ENCODE measurements around the gene PDK2. TPM values are rescaled to one million over a fixed set of nuclear protein-coding genes. Genes with fewer than 3 reads are reported as not detected.

Gene PDK2
- 10.9 and 11.8 TPM in 2 replicates for total RNA-seq

DNA sequence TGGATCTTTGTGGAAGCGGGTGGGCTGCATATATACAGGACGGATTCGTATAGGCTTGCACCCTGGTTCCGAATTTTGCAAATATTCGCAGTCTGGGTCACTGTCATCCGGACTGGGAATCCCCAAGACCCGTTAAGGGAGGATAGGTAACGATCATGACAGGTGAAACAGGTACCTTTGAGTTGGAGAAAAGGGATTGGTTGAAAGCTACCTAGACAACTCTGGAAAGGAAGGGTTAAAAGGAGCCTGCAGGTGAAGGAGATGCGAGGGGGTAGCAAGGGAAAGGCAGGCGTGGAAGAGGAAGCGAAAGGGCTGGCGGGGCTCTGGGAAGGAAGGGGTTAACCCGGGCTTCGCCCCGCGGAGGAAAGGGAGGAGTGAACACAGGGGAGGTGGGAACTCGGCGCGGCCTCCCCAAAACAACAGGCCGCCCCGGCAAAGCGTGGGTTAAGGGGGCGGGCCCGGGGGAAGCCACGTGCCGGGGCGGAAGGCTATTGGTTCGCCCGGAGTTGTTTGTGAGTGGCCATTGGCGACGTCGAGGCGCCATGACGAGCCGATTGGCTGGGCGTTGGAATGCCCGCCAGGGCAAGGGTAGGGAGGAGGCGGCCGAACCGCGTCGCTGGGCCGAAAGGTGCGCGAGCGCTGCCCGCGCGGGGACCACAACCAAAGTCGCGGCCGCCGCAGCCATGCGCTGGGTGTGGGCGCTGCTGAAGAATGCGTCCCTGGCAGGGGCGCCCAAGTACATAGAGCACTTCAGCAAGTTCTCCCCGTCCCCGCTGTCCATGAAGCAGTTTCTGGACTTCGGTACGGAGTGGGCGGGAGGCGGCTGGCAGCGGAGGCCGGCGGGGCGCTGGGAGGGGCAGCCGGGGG is at the start of gene PDK2:
PDK2 (plus strand) TSS at position 599 of the 867 bp plus-strand sequence; CDS start at position 684, 85 bp downstream.
- H3K27me3 Mint-ChIP-seq: no peaks in the 10 kb centered on the region

DNA sequence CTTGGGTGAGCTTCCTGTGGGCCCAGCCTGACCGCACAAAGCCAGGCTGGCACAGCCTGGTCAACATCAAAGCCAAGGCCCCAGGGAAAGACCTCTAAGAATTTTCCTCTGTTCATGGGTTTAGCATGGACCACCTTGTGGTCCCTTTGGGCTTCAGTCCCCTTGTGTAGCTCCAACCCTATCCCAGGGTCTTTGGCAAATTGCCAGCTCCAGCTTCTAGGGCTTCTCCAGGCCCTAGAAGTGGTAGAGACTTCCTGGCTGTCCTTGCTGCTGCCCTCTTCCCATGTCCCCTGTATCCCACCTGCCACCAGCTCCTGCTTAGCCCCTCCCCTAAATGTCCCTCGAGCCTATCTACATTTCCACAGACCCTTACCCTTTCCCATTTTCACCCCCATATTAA is 49.0 kb upstream of the PDK2 start:
- Mint-ChIP-seq H3K9me3 (no peaks in the 10 kb centered on the region), H3K4me1 (peaks cover 24% of the 10 kb centered on the region), H3K4me3 (no peak overlapping the region), H3K27ac (peak overlapping the region; percentile 25), H3K27me3 (peaks cover 3% of the 10 kb centered on the region), H3K36me3 (ENCODE audit: low read depth) (no peaks in the 10 kb centered on the region)
- intact Hi-C loops (cut with micrococcal nuclease): no loop called here
- no peak for DNase-seq

More for the DNA sequence above, at the start of gene PDK2:
- Mint-ChIP-seq H3K9me3 (no peaks in the 10 kb centered on the region), H3K36me3 (ENCODE audit: low read depth) (peaks cover 2% of the 10 kb centered on the region), H3K4me3 (peak within 1 kb of the TSS; percentile 89), H3K27ac (peak within 1 kb of the TSS; percentile 93), H3K4me1 (peaks cover 24% of the 10 kb centered on the region)
- DNase-seq: peak; percentile 99
- intact Hi-C loops (cut with micrococcal nuclease): loop anchor here (1.0 to 2.0 kb wide), 5 partner anchors 38 to 387 kb away; partner anchors contain the start of gene ITGA3

- Mint-ChIP-seq H3K36me3 (ENCODE audit: low read depth) (no peaks in the 10 kb centered on the region), H3K9me3 (no peaks in the 10 kb centered on the region), H3K4me1 (peaks cover 29% of the 10 kb centered on the region), H3K27me3 (peaks cover 3% of the 10 kb centered on the region), H3K4me3 (no peak overlapping the region), H3K27ac (peak overlapping the region; percentile 25)
- intact Hi-C loops (cut with micrococcal nuclease): no loop called here
- no peak for DNase-seq
These were observed 48.5 kb upstream of the PDK2 start for GRCh38 chr17:50046667-50047066.

- H3K27me3 Mint-ChIP-seq: peaks cover 3% of the 10 kb centered on the region
- no peak for DNase-seq
- no peaks in the 10 kb centered on the region for H3K9me3 Mint-ChIP-seq
- intact Hi-C loops (cut with micrococcal nuclease): no loop called here
- H3K36me3 Mint-ChIP-seq (ENCODE audit: low read depth): no peaks in the 10 kb centered on the region
- peak overlapping the region; percentile 39 for H3K27ac Mint-ChIP-seq
- H3K4me3 Mint-ChIP-seq: no peak overlapping the region
- H3K4me1 Mint-ChIP-seq: peaks cover 33% of the 10 kb centered on the region
These were observed 48.1 kb upstream of the PDK2 start for GRCh38 chr17:50047083-50047482.

DNA sequence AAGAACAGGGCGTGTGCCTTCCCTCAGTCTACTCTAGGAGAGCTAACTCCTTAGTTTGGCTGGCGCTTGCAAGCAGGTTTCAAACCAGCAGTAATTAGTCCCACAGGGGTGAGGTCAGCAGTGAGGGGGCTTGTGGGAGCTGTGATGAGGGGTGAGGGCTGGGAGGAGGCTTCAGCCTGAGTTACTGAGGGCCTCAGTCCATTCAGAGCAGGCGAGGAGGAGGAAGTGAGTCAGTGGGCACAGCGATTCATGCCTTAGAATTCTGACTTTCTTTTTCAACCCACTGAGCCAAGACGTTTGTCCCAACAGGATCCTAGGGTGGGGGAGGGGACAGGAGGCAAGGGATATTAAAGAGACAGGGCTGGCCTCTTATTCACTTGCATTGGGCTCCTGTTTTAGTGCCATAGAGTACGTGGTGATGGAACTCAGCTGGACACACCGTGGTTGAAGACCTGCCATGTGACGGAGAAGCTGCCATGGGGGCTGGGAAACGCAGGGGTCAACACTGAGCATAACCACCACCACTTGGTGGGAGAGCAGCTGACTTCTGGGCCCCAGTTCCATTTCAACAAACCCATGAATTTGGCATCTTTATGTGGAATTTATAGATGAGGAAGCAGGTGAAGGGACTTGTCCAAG is 47.5 kb upstream of the PDK2 start:
- peaks cover 3% of the 10 kb centered on the region for H3K27me3 Mint-ChIP-seq
- no peak for DNase-seq
- no peak overlapping the region for H3K4me3 Mint-ChIP-seq
- no peak overlapping the region for H3K27ac Mint-ChIP-seq
- H3K9me3 Mint-ChIP-seq: no peaks in the 10 kb centered on the region
- intact Hi-C loops (cut with micrococcal nuclease): no loop called here
- H3K36me3 Mint-ChIP-seq (ENCODE audit: low read depth): no peaks in the 10 kb centered on the region
- peaks cover 35% of the 10 kb centered on the region for H3K4me1 Mint-ChIP-seq

GRCh38 chr17:50048146-50048720 is 46.9 kb upstream of the PDK2 start:
- H3K9me3 Mint-ChIP-seq: no peaks in the 10 kb centered on the region
- no peak overlapping the region for H3K27ac Mint-ChIP-seq
- DNase-seq: no peak
- no peak overlapping the region for H3K4me3 Mint-ChIP-seq
- no peaks in the 10 kb centered on the region for H3K36me3 Mint-ChIP-seq (ENCODE audit: low read depth)
- intact Hi-C loops (cut with micrococcal nuclease): no loop called here
- H3K4me1 Mint-ChIP-seq: peaks cover 39% of the 10 kb centered on the region
- no peaks in the 10 kb centered on the region for H3K27me3 Mint-ChIP-seq

GRCh38 chr17:50048988-50049387 is 46.2 kb upstream of the PDK2 start:
- Mint-ChIP-seq H3K27ac (no peak overlapping the region), H3K36me3 (ENCODE audit: low read depth) (no peaks in the 10 kb centered on the region), H3K27me3 (no peaks in the 10 kb centered on the region), H3K4me1 (peaks cover 39% of the 10 kb centered on the region), H3K4me3 (no peak overlapping the region), H3K9me3 (no peaks in the 10 kb centered on the region)
- intact Hi-C loops (cut with micrococcal nuclease): no loop called here
- DNase-seq: no peak

GRCh38 chr17:50049636-50050035 is 45.5 kb upstream of the PDK2 start:
- DNase-seq: no peak
- H3K27me3 Mint-ChIP-seq: no peaks in the 10 kb centered on the region
- H3K36me3 Mint-ChIP-seq (ENCODE audit: low read depth): no peaks in the 10 kb centered on the region
- H3K4me1 Mint-ChIP-seq: peaks cover 39% of the 10 kb centered on the region
- H3K27ac Mint-ChIP-seq: no peak overlapping the region
- H3K9me3 Mint-ChIP-seq: no peaks in the 10 kb centered on the region
- intact Hi-C loops (cut with micrococcal nuclease): no loop called here
- no peak overlapping the region for H3K4me3 Mint-ChIP-seq

DNA sequence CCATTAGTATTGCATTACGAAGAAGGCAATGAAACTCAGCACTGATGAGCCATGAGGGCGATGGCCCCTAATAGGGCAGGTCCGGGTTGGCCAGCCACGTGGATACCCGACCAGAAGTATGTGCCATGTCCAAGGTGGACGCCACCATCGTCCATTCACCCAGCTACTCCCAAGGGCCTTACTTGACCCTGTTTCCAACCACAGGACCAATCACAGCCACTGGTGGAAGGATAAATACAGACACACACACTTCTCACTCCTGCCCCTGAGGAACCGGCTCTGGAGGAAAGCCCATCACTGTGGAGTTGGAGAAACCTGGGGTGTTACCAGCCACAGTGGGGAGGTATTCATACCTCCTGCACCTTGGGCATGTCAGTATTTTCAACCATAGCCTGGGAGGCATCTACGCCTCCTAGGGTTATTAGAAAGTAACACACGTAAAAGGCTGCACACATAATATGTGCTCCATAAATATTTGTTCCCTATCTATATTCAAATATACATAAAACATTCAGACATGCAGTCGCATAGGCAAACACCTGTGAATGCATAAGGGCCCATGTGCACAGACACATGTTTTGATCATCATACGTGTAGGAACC is 44.6 kb upstream of the PDK2 start:
- Mint-ChIP-seq H3K9me3 (no peaks in the 10 kb centered on the region), H3K4me1 (peaks cover 44% of the 10 kb centered on the region), H3K27ac (peak overlapping the region; percentile 94), H3K36me3 (ENCODE audit: low read depth) (no peaks in the 10 kb centered on the region), H3K4me3 (peak overlapping the region; percentile 44), H3K27me3 (no peaks in the 10 kb centered on the region)
- intact Hi-C loops (cut with micrococcal nuclease): no loop called here
- no peak for DNase-seq

GRCh38 chr17:50051082-50051576 is 44.0 kb upstream of the PDK2 start:
- peak overlapping the region; percentile 44 for H3K4me3 Mint-ChIP-seq
- DNase-seq: peak; percentile 84
- peaks cover 44% of the 10 kb centered on the region for H3K4me1 Mint-ChIP-seq

GRCh38 chr17:50051606-50052005 is 43.5 kb upstream of the PDK2 start:
- DNase-seq: no peak
- Mint-ChIP-seq H3K9me3 (no peaks in the 10 kb centered on the region), H3K4me1 (peaks cover 47% of the 10 kb centered on the region), H3K36me3 (ENCODE audit: low read depth) (no peaks in the 10 kb centered on the region), H3K27ac (peak overlapping the region; percentile 94), H3K27me3 (no peaks in the 10 kb centered on the region), H3K4me3 (peak overlapping the region; percentile 44)
- intact Hi-C loops (cut with micrococcal nuclease): no loop called here

More at GRCh38 chr17:50051082-50051576, 44.0 kb upstream of the PDK2 start:
- intact Hi-C loops (cut with micrococcal nuclease): no loop called here
- H3K27me3 Mint-ChIP-seq: no peaks in the 10 kb centered on the region
- no peaks in the 10 kb centered on the region for H3K9me3 Mint-ChIP-seq
- H3K36me3 Mint-ChIP-seq (ENCODE audit: low read depth): no peaks in the 10 kb centered on the region
- H3K27ac Mint-ChIP-seq: peak overlapping the region; percentile 94

GRCh38 chr17:50052241-50052796 is 42.8 kb upstream of the PDK2 start:
- H3K27me3 Mint-ChIP-seq: no peaks in the 10 kb centered on the region
- H3K4me3 Mint-ChIP-seq: no peak overlapping the region
- intact Hi-C loops (cut with micrococcal nuclease): no loop called here
- no peak for DNase-seq
- no peaks in the 10 kb centered on the region for H3K9me3 Mint-ChIP-seq
- no peak overlapping the region for H3K27ac Mint-ChIP-seq
- no peaks in the 10 kb centered on the region for H3K36me3 Mint-ChIP-seq (ENCODE audit: low read depth)
- peaks cover 53% of the 10 kb centered on the region for H3K4me1 Mint-ChIP-seq

DNA sequence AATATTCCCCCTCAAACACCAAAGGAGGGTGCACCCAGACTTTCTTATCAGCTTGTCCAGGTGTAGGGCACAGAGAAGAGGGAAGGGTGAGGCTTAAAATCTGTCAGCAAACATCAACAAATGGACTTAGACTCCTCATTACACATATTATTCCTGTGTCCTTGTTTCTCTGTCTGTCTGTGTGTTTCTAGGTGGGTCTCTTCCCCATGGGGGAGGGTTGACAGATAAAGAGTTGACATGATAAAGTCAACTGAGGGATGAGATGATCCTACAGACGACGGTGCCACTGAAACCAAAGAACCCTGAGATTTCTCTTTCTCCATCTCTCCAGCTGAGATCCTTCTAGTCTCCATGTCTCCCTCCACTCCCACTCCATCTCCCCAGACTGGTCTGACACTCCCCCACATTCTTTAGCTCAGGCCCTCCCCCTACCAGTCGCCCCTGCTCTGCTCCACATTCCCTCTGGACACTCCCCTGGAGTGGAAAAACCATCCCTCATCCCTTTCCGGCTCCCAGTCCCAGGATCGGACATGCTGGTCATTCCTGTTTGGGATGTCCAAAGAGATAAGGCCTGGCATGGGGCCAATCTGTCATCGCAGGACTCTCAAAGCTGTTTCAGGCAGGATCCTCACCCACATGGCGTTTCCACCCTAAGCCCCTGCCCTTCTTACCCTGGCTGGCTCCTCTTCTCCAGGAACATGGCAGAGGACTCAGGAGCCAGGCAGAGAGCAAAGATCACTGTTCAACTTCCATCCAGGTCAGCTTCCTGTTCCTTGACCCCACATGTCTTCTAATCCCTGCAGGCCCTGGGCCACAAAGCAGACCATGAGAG is 42.1 kb upstream of the PDK2 start:
- Mint-ChIP-seq H3K27me3 (peaks cover 3% of the 10 kb centered on the region), H3K36me3 (ENCODE audit: low read depth) (peaks cover 2% of the 10 kb centered on the region), H3K9me3 (no peaks in the 10 kb centered on the region), H3K27ac (peak overlapping the region; percentile 45), H3K4me1 (peaks cover 50% of the 10 kb centered on the region), H3K4me3 (no peak overlapping the region)
- intact Hi-C loops (cut with micrococcal nuclease): no loop called here
- DNase-seq: no peak
